PC-9 (cell line): ENCODE results near the gene PRR7. TPM values are rescaled to one million over a fixed set of nuclear protein-coding genes. Genes with fewer than 3 reads are reported as not detected.
A peak's percentile ranks its signal among the peaks of the same experiment; 100 is the strongest.

Experiments used
- BruUV-seq: library from RNA; stranded (reverse); fragments of 400-500 nt; replicated peaks from 2 replicates; lab custom pipeline; 2021; lab: Mats Ljungman, UMichigan
- CTCF ChIA-PET: fragments of 300-600 bp; sonication (Branson Sonifier 250); formaldehyde crosslinking; loops from one replicate; lab custom pipeline; 2022; ENCODE audit warnings: antibody characterized with exemption; lab: Charles Lee
- POLR2A ChIA-PET: fragments of 300-600 bp; sonication (Branson Sonifier 250); formaldehyde crosslinking; loops from one replicate; lab custom pipeline; 2022; ENCODE audit warnings: antibody characterized with exemption; ENCODE audit not compliant: unreplicated experiment; lab: Charles Lee
- DNase-seq, 2 experiments: peaks; one replicate each; pipeline versions ENCODE4 v3.0.0 to v3.0.0-alpha.2; 2015 to 2022; ENCODE audit warnings: mixed read lengths in 1 of 2
- H2AFZ ChIP-seq: fragments of 200-600 bp; sonication (generic); 2 replicates; pipeline ENCODE4 v1.8.1; 2017; ENCODE audit warnings: antibody characterized with exemption
- H3F3A ChIP-seq: fragments of 200-600 bp; sonication (generic); 2 replicates; pipeline ENCODE4 v1.8.1; 2017; ENCODE audit warnings: antibody characterized with exemption, mild to moderate bottlenecking, low read depth; ENCODE audit not compliant: insufficient read depth
- H3K27ac ChIP-seq: fragments of 200-600 bp; sonication (generic); 2 replicates; pipeline ENCODE4 v1.6.1; 2016; ENCODE audit warnings: mixed run types
- H3K27me3 ChIP-seq: fragments of 200-600 bp; sonication (generic); 2 replicates; pipeline ENCODE4 v1.6.1; 2016; ENCODE audit warnings: low read depth, mixed run types; ENCODE audit not compliant: insufficient read depth
- H3K36me3 ChIP-seq: fragments of 200-600 bp; sonication (generic); 2 replicates; pipeline ENCODE4 v1.6.1; 2016; ENCODE audit warnings: low read depth, mixed run types
- H3K4me1 ChIP-seq: fragments of 200-600 bp; sonication (generic); replicated peaks from 2 replicates; pipeline ENCODE4 v1.6.1; 2016; ENCODE audit warnings: mixed run types; ENCODE audit not compliant: insufficient read depth
- H3K4me2 ChIP-seq: fragments of 200-600 bp; sonication (generic); 2 replicates; pipeline ENCODE4 v1.6.1; 2017; ENCODE audit warnings: mixed run types
- H3K4me3 ChIP-seq: fragments of 200-600 bp; sonication (generic); 2 replicates; pipeline ENCODE4 v1.6.1; 2016; ENCODE audit warnings: mixed run types
- H3K79me2 ChIP-seq: fragments of 200-600 bp; sonication (generic); 2 replicates; pipeline ENCODE4 v1.6.1; 2017; ENCODE audit warnings: low read depth, mixed run types
- H3K9me2 ChIP-seq: fragments of 200-600 bp; sonication (generic); 2 replicates; pipeline ENCODE4 v1.8.1; 2017; ENCODE audit warnings: mild to moderate bottlenecking; ENCODE audit not compliant: insufficient read depth
- H3K9me3 ChIP-seq: fragments of 200-600 bp; sonication (generic); 2 replicates; pipeline ENCODE4 v1.8.1; 2016; ENCODE audit warnings: low read depth; ENCODE audit not compliant: insufficient read depth
- H4K20me1 ChIP-seq: fragments of 200-600 bp; sonication (generic); 2 replicates; pipeline ENCODE4 v1.8.1; 2017; ENCODE audit not compliant: insufficient read depth
- CTCF ChIP-seq: fragments of 200-600 bp; sonication (generic); conservative IDR thresholded peaks from 2 replicates; pipeline ENCODE4 v1.6.1; 2017; ENCODE audit warnings: mixed run types, antibody characterized with exemption, mild to moderate bottlenecking, moderate library complexity
- EZH2 ChIP-seq: fragments of 200-600 bp; sonication (generic); IDR thresholded peaks from 2 replicates; pipeline ENCODE4 v1.8.0; 2017; ENCODE audit warnings: antibody characterized with exemption, low read depth
- intact Hi-C: fragments of 100-400 bp; cut with micrococcal nuclease; formaldehyde crosslinking; loops from one replicate; pipeline ENCODE4 v1.10.0; 2022; ENCODE audit not compliant: unreplicated experiment
- total RNA-seq: library from RNA; stranded (reverse); gene quantifications from 2 replicates; pipeline ENCODE4 v1.2.3, GENCODE V29; 2021

PRR7 gene
- total RNA-seq, 1 experiment from 2014 or later = 22.2 TPM

DNA sequence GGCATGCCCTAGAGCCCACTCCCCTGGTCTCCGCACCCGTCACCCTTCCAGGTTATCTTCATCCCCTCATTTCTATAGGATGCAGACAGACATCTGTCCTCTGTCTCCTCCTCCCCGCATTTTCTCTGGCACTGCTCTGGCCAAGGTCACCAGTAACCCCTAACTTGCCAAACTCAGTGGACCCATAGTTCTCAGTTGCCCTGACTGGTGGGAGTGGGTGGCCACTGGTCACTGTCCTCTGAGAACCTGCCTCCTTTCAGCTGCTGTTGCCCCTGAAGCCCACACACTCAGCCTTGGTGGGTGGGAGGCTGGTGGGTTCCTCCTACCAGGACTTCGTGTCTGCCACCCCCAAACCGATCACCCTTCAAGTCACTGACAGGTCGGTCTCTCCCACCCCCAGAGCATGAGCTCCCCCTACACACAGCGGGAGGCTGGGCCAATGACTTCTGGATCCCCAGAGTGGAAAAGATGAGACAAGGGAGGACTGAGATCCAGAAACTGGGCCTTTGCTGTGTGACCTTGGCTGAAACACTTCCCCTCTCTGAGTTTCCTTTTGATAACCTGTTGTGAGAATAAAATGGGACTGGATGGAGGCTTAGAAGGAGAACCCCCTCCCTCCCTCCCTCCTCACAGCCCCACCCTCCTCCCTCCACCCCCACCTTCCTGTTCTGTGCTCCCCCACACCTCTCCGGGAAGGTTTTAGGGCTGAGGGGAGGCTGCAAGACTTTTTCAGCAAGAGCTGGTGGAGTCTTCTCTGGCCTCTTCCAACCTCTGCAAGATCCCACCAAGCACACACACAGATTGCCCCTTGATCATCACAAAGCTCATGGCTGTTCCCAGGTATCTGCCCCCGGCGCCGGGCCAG lies 29.2 kb downstream of the PRR7 start:
- H3F3A ChIP-seq = peaks cover 51% of the 10 kb centered on the region
- intact Hi-C loops = loop anchor here (2.0 kb wide), 1 partner anchor 19 kb away; no protein-coding TSS in a partner anchor
- H2AFZ ChIP-seq = no peak overlapping the region
- no peaks in the 10 kb centered on the region; the same call in 1 of the 2 replicates for H4K20me1 ChIP-seq
- BruUV-seq = no TSS peak
- H3K27me3 ChIP-seq = no peaks in the 10 kb centered on the region
- H3K79me2 ChIP-seq = peaks cover 14% of the 10 kb centered on the region; the same call in 1 of the 2 replicates
- no peak overlapping the region for H3K4me3 ChIP-seq
- no peak overlapping the region for H3K27ac ChIP-seq
- H3K4me1 ChIP-seq = peaks cover 18% of the 10 kb centered on the region
- ChIA-PET POLR2A (interaction anchor here (0.5 kb wide), 1 partner anchor 13 kb away, joined by 4 read pairs; no protein-coding TSS in a partner anchor), CTCF (no interaction called here)
- TF ChIP-seq CTCF = no peak
- no peak for TF ChIP-seq EZH2
- no peaks in the 10 kb centered on the region for H3K36me3 ChIP-seq
- H3K4me2 ChIP-seq = no peak overlapping the region
- H3K9me2 ChIP-seq = no peaks in the 10 kb centered on the region
- no peaks in the 10 kb centered on the region for H3K9me3 ChIP-seq
- DNase-seq = peak in 1 of 2 experiments; percentile 31

DNA sequence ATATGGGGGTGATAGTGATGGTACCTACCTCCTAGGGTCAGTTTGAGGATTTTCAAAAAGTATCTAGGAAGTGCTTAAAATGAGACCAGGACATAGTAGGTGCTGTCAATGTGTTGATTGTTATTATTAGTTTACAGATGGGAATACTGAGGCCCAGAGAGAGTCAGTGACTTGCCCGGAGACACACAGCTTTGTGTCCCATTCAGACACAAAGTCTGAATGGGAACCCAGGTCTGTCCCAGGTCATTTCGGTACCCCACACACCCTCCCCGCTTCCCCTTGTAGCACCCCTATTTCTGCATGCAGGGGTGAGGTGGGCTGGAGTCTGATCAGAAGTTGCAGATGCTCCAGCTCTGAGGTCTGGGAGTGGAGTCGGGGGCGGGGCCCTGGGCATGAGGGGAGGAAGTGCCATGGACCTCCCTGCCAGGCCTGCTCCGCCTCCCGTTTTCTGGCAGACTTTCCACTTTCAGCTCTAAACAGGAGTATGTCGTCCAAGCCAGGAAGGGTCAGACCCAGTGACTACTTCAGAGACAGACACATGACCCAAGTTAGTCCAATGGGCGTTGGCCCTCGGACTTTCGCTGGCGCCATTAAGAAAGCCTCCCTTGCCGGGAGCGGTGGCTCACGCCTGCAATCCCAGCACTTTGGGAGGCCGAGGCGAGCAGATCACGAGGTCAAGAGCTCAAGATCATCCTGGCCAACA lies 30.1 kb downstream of the PRR7 start:
- Histone ChIP-seq H3K79me2 (peaks cover 9% of the 10 kb centered on the region; the same call in 1 of the 2 replicates), H3K27me3 (no peaks in the 10 kb centered on the region), H3F3A (peaks cover 51% of the 10 kb centered on the region), H3K9me3 (no peaks in the 10 kb centered on the region), H2AFZ (no peak overlapping the region), H3K36me3 (no peaks in the 10 kb centered on the region), H4K20me1 (no peaks in the 10 kb centered on the region; the same call in 1 of the 2 replicates), H3K4me3 (no peak overlapping the region), H3K27ac (no peak overlapping the region), H3K9me2 (no peaks in the 10 kb centered on the region), H3K4me1 (peaks cover 9% of the 10 kb centered on the region), H3K4me2 (no peak overlapping the region)
- no peak for TF ChIP-seq EZH2
- BruUV-seq = no TSS peak
- ChIA-PET POLR2A (interaction anchor here (0.5 to 0.7 kb wide), 2 partner anchors 14 to 21 kb away, joined by 4 to 6 read pairs; partner anchors contain the start of gene PDLIM7), CTCF (interaction anchor here (0.5 to 1.1 kb wide), 2 partner anchors 19 kb away, joined by 3 to 4 read pairs; no protein-coding TSS in a partner anchor)
- intact Hi-C loops = no loop called here
- peak in 1 of 2 experiments; percentile 18 for DNase-seq

GRCh38 chr5:177477701-177478477 lies 31.3 kb downstream of the PRR7 start:
- ChIA-PET CTCF (interaction anchor here (0.5 to 1.1 kb wide), 3 partner anchors 20 to 69 kb away, joined by 3 to 4 read pairs (median 4); no protein-coding TSS in a partner anchor), POLR2A (interaction anchor here (0.6 kb wide), 2 partner anchors 17 to 656 kb away, joined by 3 read pairs; no protein-coding TSS in a partner anchor)
- no peaks in the 10 kb centered on the region for H4K20me1 ChIP-seq
- no peaks in the 10 kb centered on the region for H3K27me3 ChIP-seq
- H3K9me2 ChIP-seq = no peaks in the 10 kb centered on the region
- H2AFZ ChIP-seq = no peak overlapping the region
- BruUV-seq = no TSS peak
- H3K4me2 ChIP-seq = no peak overlapping the region
- TF ChIP-seq CTCF = no peak
- no peak for TF ChIP-seq EZH2
- H3K79me2 ChIP-seq = no peaks in the 10 kb centered on the region
- intact Hi-C loops = no loop called here
- H3K4me1 ChIP-seq = no peaks in the 10 kb centered on the region
- H3K9me3 ChIP-seq = no peaks in the 10 kb centered on the region
- no peak overlapping the region for H3K27ac ChIP-seq
- H3K36me3 ChIP-seq = no peaks in the 10 kb centered on the region
- DNase-seq = peak in 1 of 2 experiments; percentile 33
- H3K4me3 ChIP-seq = no peak overlapping the region
- H3F3A ChIP-seq = peaks cover 59% of the 10 kb centered on the region
